Epithelial cell of esophagus (primary cell): ENCODE results near the gene P2RY11.
A peak's percentile ranks its signal among the peaks of the same experiment; 100 is the strongest.

Source experiments
- DNase-seq: peaks from one replicate; pipeline ENCODE4 v3.0.0; 2010; ENCODE audit warnings: low read depth
- H3K4me3 ChIP-seq: 2 replicates; pipeline ENCODE4 v1.5.1; 2011; ENCODE audit warnings: mild to moderate bottlenecking, low read length, control low read depth
- CTCF ChIP-seq: IDR thresholded peaks from 2 replicates; pipeline ENCODE4 v1.5.1; 2011; ENCODE audit warnings: low read depth, mild to moderate bottlenecking, low read length, control low read depth, inconsistent platforms; ENCODE audit not compliant: insufficient read depth; ENCODE audit errors: missing control alignments

The P2RY11 gene

GRCh38 chr19:10111405-10111811 lies at the start of gene P2RY11:
P2RY11 (plus strand) TSS chr19:10111693; CDS start chr19:10111722, 29 bp downstream.
- TF ChIP-seq CTCF, result no peak
- no peak for DNase-seq
- no peak within 1 kb of the TSS for H3K4me3 ChIP-seq

GRCh38 chr19:10061717-10062310 lies 49.7 kb upstream of the P2RY11 start:
- no peak for DNase-seq
- no peak for TF ChIP-seq CTCF
- H3K4me3 ChIP-seq, result no peak overlapping the region

GRCh38 chr19:10068205-10068604 lies 43.3 kb upstream of the P2RY11 start:
- no peak for DNase-seq
- no peak overlapping the region for H3K4me3 ChIP-seq
- no peak for TF ChIP-seq CTCF

- no peak overlapping the region for H3K4me3 ChIP-seq
- DNase-seq, result peak; percentile 40
- no peak for TF ChIP-seq CTCF
Observed at GRCh38 chr19:10069046-10069445, 42.4 kb upstream of the P2RY11 start.

- no peak overlapping the region for H3K4me3 ChIP-seq
- TF ChIP-seq CTCF, result no peak
- no peak for DNase-seq
Observed at GRCh38 chr19:10070730-10071446, 40.6 kb upstream of the P2RY11 start.

- peak; percentile 24 for DNase-seq
- peak; percentile 20 for TF ChIP-seq CTCF
- H3K4me3 ChIP-seq, result no peak overlapping the region
Observed at GRCh38 chr19:10074153-10074552, 37.3 kb upstream of the P2RY11 start.

- no peak overlapping the region for H3K4me3 ChIP-seq
- no peak for DNase-seq
- no peak for TF ChIP-seq CTCF
Observed at GRCh38 chr19:10076535-10076934, 35.0 kb upstream of the P2RY11 start.
